ENCODE data around the gene HPS3. TPM values are rescaled to one million over a fixed set of nuclear protein-coding genes. Genes with fewer than 3 reads are reported as not detected.

HPS3 gene
- polyA plus RNA-seq, 1 of the 3 experiments (the other 2 are of a cell fraction) = 9.4 TPM

DNA sequence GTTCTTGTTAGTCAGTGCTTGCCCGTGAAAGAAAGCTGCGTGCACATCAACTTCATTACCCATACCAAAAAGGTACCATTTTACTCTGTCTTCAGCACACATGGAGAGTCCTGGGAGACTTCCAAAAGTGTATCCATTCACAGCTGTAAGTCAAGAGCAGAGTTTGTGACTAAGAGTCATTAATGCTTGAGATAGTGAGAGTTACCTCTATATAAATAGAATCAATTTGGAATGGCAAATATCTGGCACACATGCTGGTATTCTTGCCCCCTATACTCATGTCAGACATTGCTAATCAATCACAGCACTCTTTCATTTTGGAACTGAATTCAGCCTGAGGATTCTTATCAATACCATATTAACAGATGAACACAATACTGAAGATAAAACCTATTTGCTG, 78.0 kb downstream of the HPS3 start:
- Histone ChIP-seq H3K9ac (no peak overlapping the region), H3F3A (replicated peaks; ENCODE audit: insufficient read depth) (no peaks in the 10 kb centered on the region), H3K27ac (ENCODE audit: low read depth in 2 of 2, low read length in 1 of 2) (peak overlapping the region in 1 of 2 experiments; percentile 43; a peak in 2 of 4 replicates), H3K27me3 (ENCODE audit: insufficient read depth) (no peaks in the 10 kb centered on the region), H3K4me3 (ENCODE audit: low read depth in 2 of 2, low read length in 1 of 2) (no peak overlapping the region), H3K79me2 (ENCODE audit: insufficient read depth) (no peaks in the 10 kb centered on the region), H4K20me1 (ENCODE audit: insufficient read depth) (no peaks in the 10 kb centered on the region), H3K36me3 (replicated peaks in 1 of 2; ENCODE audit: control insufficient read depth in 1 of 2, insufficient read depth in 2 of 2, low read length in 1 of 2) (no peaks in the 10 kb centered on the region), H3K4me1 (ENCODE audit: control insufficient read depth in 1 of 2, insufficient read depth in 2 of 2, low read depth in 1 of 2, low read length in 1 of 2) (peaks cover 0 to 10% of the 10 kb centered on the region in 2 experiments; a peak in 2 of 4 replicates), H2AFZ (ENCODE audit: low read depth) (no peak overlapping the region), H3K4me2 (no peak overlapping the region), H3K9me3 (no peaks in the 10 kb centered on the region), H3K9me2 (no peaks in the 10 kb centered on the region)
- no peak for DNase-seq
- ChIA-PET POLR2A (no interaction called here), CTCF (interaction anchor here (1.1 to 1.5 kb wide), 2 partner anchors 77 to 252 kb away, joined by 3 to 5 read pairs; no protein-coding TSS in a partner anchor)
- WGBS (ENCODE audit: low lambda C conversion rate) = 93% methylated on average over 2 of the region's 2 CpGs
- TF ChIP-seq FOSL2 (IDR thresholded peaks at IDR 0.05; ENCODE audit: borderline replicate concordance, low read depth) = no peak
- no peak for TF ChIP-seq USF1 (IDR thresholded peaks at IDR 0.05; ENCODE audit: borderline replicate concordance, low read depth)
- no peak for TF ChIP-seq RFX5 (IDR thresholded peaks at IDR 0.05; ENCODE audit: low read length)
- no peak for TF ChIP-seq FOXM1 (IDR thresholded peaks at IDR 0.05; ENCODE audit: low read depth)
- TF ChIP-seq IRF3 (IDR thresholded peaks at IDR 0.05; ENCODE audit: low read depth, low read length) = no peak
- TF ChIP-seq RXRA (IDR thresholded peaks at IDR 0.05; ENCODE audit: borderline replicate concordance, low read depth) = no peak

DNA sequence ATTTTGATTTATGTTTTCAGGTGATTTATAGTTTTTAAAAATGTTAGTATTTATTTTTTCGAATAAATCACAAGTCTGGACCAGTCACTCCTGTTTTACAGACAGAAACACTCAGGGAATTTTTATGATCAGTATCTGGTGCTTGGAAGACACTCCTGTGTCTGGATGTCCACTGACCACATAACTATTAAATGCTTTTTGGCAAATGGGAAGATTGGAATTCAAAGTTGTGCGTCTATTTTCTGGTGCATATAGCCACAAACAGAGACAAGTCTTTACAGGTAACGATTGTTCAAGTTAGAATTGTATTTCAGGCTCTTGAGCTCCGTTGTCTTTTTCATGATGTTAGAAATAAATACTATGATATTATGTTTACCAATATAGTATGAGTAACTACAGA, 80.0 kb downstream of the HPS3 start:
- no peaks in the 10 kb centered on the region for H3K79me2 ChIP-seq (ENCODE audit: insufficient read depth)
- WGBS (ENCODE audit: low lambda C conversion rate) = 73% methylated on average over 4 of the region's 4 CpGs
- no peak overlapping the region for H3K4me3 ChIP-seq (ENCODE audit: low read depth in 2 of 2, low read length in 1 of 2)
- DNase-seq = no peak
- no peaks in the 10 kb centered on the region for H3K9me2 ChIP-seq
- H3K4me1 ChIP-seq (ENCODE audit: control insufficient read depth in 1 of 2, insufficient read depth in 2 of 2, low read depth in 1 of 2, low read length in 1 of 2) = peaks cover 0 to 10% of the 10 kb centered on the region in 2 experiments; a peak in 2 of 4 replicates
- no peaks in the 10 kb centered on the region for H4K20me1 ChIP-seq (ENCODE audit: insufficient read depth)
- no peak overlapping the region for H3K4me2 ChIP-seq
- no peak overlapping the region for H3K9ac ChIP-seq
- H3K27me3 ChIP-seq (ENCODE audit: insufficient read depth) = no peaks in the 10 kb centered on the region
- CTCF ChIA-PET = interaction anchor here (1.4 kb wide), 1 partner anchor 89 kb away, joined by 3 read pairs; no protein-coding TSS in a partner anchor
- no peaks in the 10 kb centered on the region for H3K9me3 ChIP-seq
- no peaks in the 10 kb centered on the region for H3F3A ChIP-seq (replicated peaks; ENCODE audit: insufficient read depth)
- POLR2A ChIA-PET = no interaction called here
- H3K27ac ChIP-seq (ENCODE audit: low read depth in 2 of 2, low read length in 1 of 2) = no peak overlapping the region
- no peaks in the 10 kb centered on the region for H3K36me3 ChIP-seq (replicated peaks in 1 of 2; ENCODE audit: control insufficient read depth in 1 of 2, insufficient read depth in 2 of 2, low read length in 1 of 2)
- no peak overlapping the region for H2AFZ ChIP-seq (ENCODE audit: low read depth)
- TF ChIP-seq IRF3 (IDR thresholded peaks at IDR 0.05; ENCODE audit: low read depth, low read length) (no peak), ZBTB33 (IDR thresholded peaks at IDR 0.05; ENCODE audit: borderline replicate concordance, low read depth) (no peak), EZH2phosphoT487 (IDR thresholded peaks at IDR 0.05; ENCODE audit: borderline replicate concordance, low read depth) (no peak), RFX5 (IDR thresholded peaks at IDR 0.05; ENCODE audit: low read length) (no peak), RCOR1 (IDR thresholded peaks at IDR 0.05; ENCODE audit: low read length) (no peak), NFIC (IDR thresholded peaks at IDR 0.05; ENCODE audit: borderline replicate concordance) (no peak), GABPA (IDR thresholded peaks at IDR 0.05; ENCODE audit: low read depth) (no peak), CTCF (IDR thresholded peaks at IDR 0.05) (no peak), JUND (IDR thresholded peaks at IDR 0.05) (no peak), TCF12 (IDR thresholded peaks at IDR 0.05) (no peak), FOXM1 (IDR thresholded peaks at IDR 0.05; ENCODE audit: low read depth) (no peak), MAX (IDR thresholded peaks at IDR 0.05; ENCODE audit: low read depth) (no peak), YY1 (IDR thresholded peaks at IDR 0.05; ENCODE audit: low read depth) (no peak), USF1 (IDR thresholded peaks at IDR 0.05; ENCODE audit: borderline replicate concordance, low read depth) (no peak), EP300 (IDR thresholded peaks at IDR 0.05; ENCODE audit: borderline replicate concordance in 1 of 2, low read depth in 1 of 2, low read length in 1 of 2) (no peak), ELF1 (IDR thresholded peaks at IDR 0.05) (no peak)

Measured in SK-N-SH (cell line).